Activated CD4-positive, alpha-beta memory T cell treated with anti-CD3 and anti-CD28 coated beads, Interleukin-2, amount 10 ng/mL, durations not matched to agents 7 days and 5 days (primary cell): ENCODE data around the gene SPATS2. TPM values are rescaled to one million over a fixed set of nuclear protein-coding genes. Genes with fewer than 3 reads are reported as not detected.
"Not testable (repeated sequence)": the region's sequence is repeated elsewhere in the genome, so short reads cannot be mapped to it uniquely, and the experiment has no call there.

Experiments used
- CTCF ChIA-PET: fragments of 350-600 bp; sonication (Branson Sonifier 250); formaldehyde crosslinking; loops from one replicate; lab custom pipeline; 2021; ENCODE audit warnings: antibody characterized with exemption, inconsistent platforms; lab: Charles Lee
- POLR2A ChIA-PET: fragments of 350-600 bp; sonication (Branson Sonifier 250); formaldehyde crosslinking; loops from one replicate; lab custom pipeline; 2021; ENCODE audit warnings: antibody characterized with exemption; lab: Charles Lee
- DNase-seq: peaks from one replicate; pipeline ENCODE4 v3.0.0-alpha.2; 2020
- H3K27ac Mint-ChIP-seq: one replicate; pipeline ENCODE4 v1.8.0; 2021; ENCODE audit warnings: mild to moderate bottlenecking, mixed read lengths
- H3K27me3 Mint-ChIP-seq: one replicate; pipeline ENCODE4 v1.8.0; 2021; ENCODE audit warnings: mixed read lengths
- H3K36me3 Mint-ChIP-seq: one replicate; pipeline ENCODE4 v1.8.0; 2021; ENCODE audit warnings: low read depth, mixed read lengths
- H3K4me1 Mint-ChIP-seq: one replicate; pipeline ENCODE4 v1.8.0; 2021; ENCODE audit warnings: mixed read lengths
- H3K4me3 Mint-ChIP-seq: one replicate; pipeline ENCODE4 v1.8.0; 2021; ENCODE audit warnings: mild to moderate bottlenecking, mixed read lengths
- H3K9me3 Mint-ChIP-seq: one replicate; pipeline ENCODE4 v1.8.0; 2021; ENCODE audit warnings: mixed read lengths
- total RNA-seq, 2 experiments: library from RNA; stranded (reverse); gene quantifications; one replicate each; pipeline ENCODE4 v1.2.3, GENCODE V29; 2021

SPATS2 gene
- total RNA-seq, 2 experiments from 2014 or later = 12.3 to 15.6 TPM

- POLR2A ChIA-PET = no interaction called here
- CTCF ChIA-PET = interaction anchor here (0.6 kb wide), 1 partner anchor 266 kb away, joined by 3 read pairs; no protein-coding TSS in a partner anchor
- Mint-ChIP-seq H3K4me1 (no peaks in the 10 kb centered on the region), H3K9me3 (no peaks in the 10 kb centered on the region), H3K27me3 (no peaks in the 10 kb centered on the region), H3K27ac (no peak overlapping the region), H3K36me3 (peaks cover 3% of the 10 kb centered on the region), H3K4me3 (no peak overlapping the region)
- no peak for DNase-seq
Observed at GRCh38 chr12:49420556-49420955, 53.3 kb downstream of the SPATS2 start.

- ChIA-PET CTCF (interaction anchor here (0.7 kb wide), 1 partner anchor 201 kb away, joined by 3 read pairs; no protein-coding TSS in a partner anchor), POLR2A (interaction anchor here (1.4 kb wide), 1 partner anchor 55 kb away, joined by 5 read pairs; the partner anchor contains the start of gene SPATS2)
- no peaks in the 10 kb centered on the region for H3K4me1 Mint-ChIP-seq
- H3K27ac Mint-ChIP-seq = no peak overlapping the region
- H3K27me3 Mint-ChIP-seq = no peaks in the 10 kb centered on the region
- no peaks in the 10 kb centered on the region for H3K9me3 Mint-ChIP-seq
- H3K4me3 Mint-ChIP-seq = no peak overlapping the region
- DNase-seq = no peak
- H3K36me3 Mint-ChIP-seq = peaks cover 5% of the 10 kb centered on the region
Observed at GRCh38 chr12:49422114-49422513, 54.9 kb downstream of the SPATS2 start.

- no peak overlapping the region for H3K4me3 Mint-ChIP-seq
- no peaks in the 10 kb centered on the region for H3K27me3 Mint-ChIP-seq
- no peaks in the 10 kb centered on the region for H3K4me1 Mint-ChIP-seq
- H3K36me3 Mint-ChIP-seq = peaks cover 6% of the 10 kb centered on the region
- no peak overlapping the region for H3K27ac Mint-ChIP-seq
- CTCF ChIA-PET = no interaction called here
- POLR2A ChIA-PET = no interaction called here
- no peak for DNase-seq
- H3K9me3 Mint-ChIP-seq = no peaks in the 10 kb centered on the region
Observed at GRCh38 chr12:49428793-49429192, 61.5 kb downstream of the SPATS2 start.

- DNase-seq = no peak
- ChIA-PET POLR2A (no interaction called here), CTCF (no interaction called here)
- H3K36me3 Mint-ChIP-seq = peaks cover 4% of the 10 kb centered on the region
- no peak overlapping the region for H3K4me3 Mint-ChIP-seq
- H3K27me3 Mint-ChIP-seq = no peaks in the 10 kb centered on the region
- H3K27ac Mint-ChIP-seq = no peak overlapping the region
- H3K9me3 Mint-ChIP-seq = no peaks in the 10 kb centered on the region
- no peaks in the 10 kb centered on the region for H3K4me1 Mint-ChIP-seq
Observed at GRCh38 chr12:49432616-49433015, 65.4 kb downstream of the SPATS2 start.

GRCh38 chr12:49436799-49437198 is 69.5 kb downstream of the SPATS2 start:
- H3K36me3 Mint-ChIP-seq, H3K27ac Mint-ChIP-seq, H3K9me3 Mint-ChIP-seq, CTCF ChIA-PET, DNase-seq, POLR2A ChIA-PET, H3K27me3 Mint-ChIP-seq, H3K4me1 Mint-ChIP-seq, H3K4me3 Mint-ChIP-seq: not testable (repeated sequence)

GRCh38 chr12:49439042-49439441 is 71.8 kb downstream of the SPATS2 start:
- no peak for DNase-seq
- POLR2A ChIA-PET = no interaction called here

GRCh38 chr12:49440035-49440434 is 72.8 kb downstream of the SPATS2 start:
- H3K4me1 Mint-ChIP-seq = peaks cover 2% of the 10 kb centered on the region
- no peak overlapping the region for H3K27ac Mint-ChIP-seq
- H3K4me3 Mint-ChIP-seq = no peak overlapping the region
- no peak for DNase-seq
- no peaks in the 10 kb centered on the region for H3K36me3 Mint-ChIP-seq
- no peaks in the 10 kb centered on the region for H3K9me3 Mint-ChIP-seq
- ChIA-PET POLR2A (no interaction called here), CTCF (no interaction called here)
- H3K27me3 Mint-ChIP-seq = no peaks in the 10 kb centered on the region

More at GRCh38 chr12:49439042-49439441, 71.8 kb downstream of the SPATS2 start:
- no peaks in the 10 kb centered on the region for H3K9me3 Mint-ChIP-seq
- no peaks in the 10 kb centered on the region for H3K36me3 Mint-ChIP-seq
- peaks cover 2% of the 10 kb centered on the region for H3K4me1 Mint-ChIP-seq
- H3K4me3 Mint-ChIP-seq = no peak overlapping the region
- no peaks in the 10 kb centered on the region for H3K27me3 Mint-ChIP-seq
- CTCF ChIA-PET = no interaction called here
- H3K27ac Mint-ChIP-seq = no peak overlapping the region

GRCh38 chr12:49442915-49443314 is 75.7 kb downstream of the SPATS2 start:
- Mint-ChIP-seq H3K4me3 (no peak overlapping the region), H3K27me3 (no peaks in the 10 kb centered on the region), H3K4me1 (peaks cover 2% of the 10 kb centered on the region), H3K36me3 (no peaks in the 10 kb centered on the region), H3K27ac (no peak overlapping the region), H3K9me3 (no peaks in the 10 kb centered on the region)
- ChIA-PET CTCF (interaction anchor here (1.1 to 1.8 kb wide), 5 partner anchors 9 to 84 kb away, joined by 3 to 4 read pairs (median 3); no protein-coding TSS in a partner anchor), POLR2A (no interaction called here)
- DNase-seq = no peak

GRCh38 chr12:49446571-49446970 is 79.3 kb downstream of the SPATS2 start:
- Mint-ChIP-seq H3K4me3 (no peak overlapping the region), H3K27ac (no peak overlapping the region), H3K4me1 (peaks cover 4% of the 10 kb centered on the region), H3K9me3 (peaks cover 4% of the 10 kb centered on the region), H3K36me3 (peaks cover 7% of the 10 kb centered on the region), H3K27me3 (no peaks in the 10 kb centered on the region)
- ChIA-PET POLR2A (interaction anchor here (1.1 kb wide), 1 partner anchor 12 kb away, joined by 3 read pairs; no protein-coding TSS in a partner anchor), CTCF (no interaction called here)
- DNase-seq = no peak

GRCh38 chr12:49448858-49449257 is 81.6 kb downstream of the SPATS2 start:
- H3K9me3 Mint-ChIP-seq = peaks cover 4% of the 10 kb centered on the region
- no peak overlapping the region for H3K27ac Mint-ChIP-seq
- no peak overlapping the region for H3K4me3 Mint-ChIP-seq
- no peaks in the 10 kb centered on the region for H3K27me3 Mint-ChIP-seq
- H3K36me3 Mint-ChIP-seq = peaks cover 7% of the 10 kb centered on the region
- POLR2A ChIA-PET = no interaction called here
- no peak for DNase-seq
- CTCF ChIA-PET = interaction anchor here (0.7 kb wide), 2 partner anchors 92 to 96 kb away, joined by 5 read pairs; no protein-coding TSS in a partner anchor
- H3K4me1 Mint-ChIP-seq = peaks cover 10% of the 10 kb centered on the region

GRCh38 chr12:49451468-49452259 is 84.4 kb downstream of the SPATS2 start:
- peaks cover 7% of the 10 kb centered on the region for H3K36me3 Mint-ChIP-seq
- H3K27me3 Mint-ChIP-seq = no peaks in the 10 kb centered on the region
- POLR2A ChIA-PET = interaction anchor here (1.0 to 1.2 kb wide), 2 partner anchors 24 to 85 kb away, joined by 3 to 5 read pairs; partner anchors contain the start of gene SPATS2
- peak overlapping the region; percentile 60 for H3K27ac Mint-ChIP-seq
- H3K4me3 Mint-ChIP-seq = no peak overlapping the region
- CTCF ChIA-PET = interaction anchor here (0.6 to 1.5 kb wide), 4 partner anchors 60 to 494 kb away, joined by 3 to 5 read pairs (median 4); partner anchors contain the start of gene ARF3
- H3K4me1 Mint-ChIP-seq = peaks cover 10% of the 10 kb centered on the region
- DNase-seq = no peak
- peaks cover 4% of the 10 kb centered on the region for H3K9me3 Mint-ChIP-seq

- Mint-ChIP-seq H3K27ac (no peak overlapping the region), H3K4me3 (no peak overlapping the region), H3K27me3 (no peaks in the 10 kb centered on the region), H3K36me3 (no peaks in the 10 kb centered on the region), H3K4me1 (peaks cover 10% of the 10 kb centered on the region), H3K9me3 (no peaks in the 10 kb centered on the region)
- ChIA-PET CTCF (interaction anchor here (1.5 kb wide), 1 partner anchor 97 kb away, joined by 5 read pairs; no protein-coding TSS in a partner anchor), POLR2A (no interaction called here)
- DNase-seq = no peak
Observed at GRCh38 chr12:49455501-49455900, 88.2 kb downstream of the SPATS2 start.

- POLR2A ChIA-PET = no interaction called here
- CTCF ChIA-PET = interaction anchor here (0.6 to 1.5 kb wide), 2 partner anchors 90 to 98 kb away, joined by 3 to 5 read pairs; no protein-coding TSS in a partner anchor
- Mint-ChIP-seq H3K27me3 (no peaks in the 10 kb centered on the region), H3K4me1 (peaks cover 10% of the 10 kb centered on the region), H3K27ac (no peak overlapping the region), H3K9me3 (no peaks in the 10 kb centered on the region), H3K4me3 (no peak overlapping the region), H3K36me3 (no peaks in the 10 kb centered on the region)
- DNase-seq = no peak
Observed at GRCh38 chr12:49456131-49456679, 88.9 kb downstream of the SPATS2 start.
